K562 treated with DMSO at 1 percent for 48 hours (cell line): ENCODE measurements around the gene PLTP. TPM values are rescaled to one million over a fixed set of nuclear protein-coding genes. Genes with fewer than 3 reads are reported as not detected.

Experiments
- total RNA-seq: library from RNA; unstranded; fragments of 300-600 nt; gene quantifications from 2 replicates; pipeline ENCODE4 v1.2.3, GENCODE V29; 2022; ENCODE audit warnings: low replicate concordance; ENCODE audit errors: extremely low read depth

The PLTP gene, protein sequence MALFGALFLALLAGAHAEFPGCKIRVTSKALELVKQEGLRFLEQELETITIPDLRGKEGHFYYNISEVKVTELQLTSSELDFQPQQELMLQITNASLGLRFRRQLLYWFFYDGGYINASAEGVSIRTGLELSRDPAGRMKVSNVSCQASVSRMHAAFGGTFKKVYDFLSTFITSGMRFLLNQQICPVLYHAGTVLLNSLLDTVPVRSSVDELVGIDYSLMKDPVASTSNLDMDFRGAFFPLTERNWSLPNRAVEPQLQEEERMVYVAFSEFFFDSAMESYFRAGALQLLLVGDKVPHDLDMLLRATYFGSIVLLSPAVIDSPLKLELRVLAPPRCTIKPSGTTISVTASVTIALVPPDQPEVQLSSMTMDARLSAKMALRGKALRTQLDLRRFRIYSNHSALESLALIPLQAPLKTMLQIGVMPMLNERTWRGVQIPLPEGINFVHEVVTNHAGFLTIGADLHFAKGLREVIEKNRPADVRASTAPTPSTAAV
- total RNA-seq = not detected in 2 replicates

DNA sequence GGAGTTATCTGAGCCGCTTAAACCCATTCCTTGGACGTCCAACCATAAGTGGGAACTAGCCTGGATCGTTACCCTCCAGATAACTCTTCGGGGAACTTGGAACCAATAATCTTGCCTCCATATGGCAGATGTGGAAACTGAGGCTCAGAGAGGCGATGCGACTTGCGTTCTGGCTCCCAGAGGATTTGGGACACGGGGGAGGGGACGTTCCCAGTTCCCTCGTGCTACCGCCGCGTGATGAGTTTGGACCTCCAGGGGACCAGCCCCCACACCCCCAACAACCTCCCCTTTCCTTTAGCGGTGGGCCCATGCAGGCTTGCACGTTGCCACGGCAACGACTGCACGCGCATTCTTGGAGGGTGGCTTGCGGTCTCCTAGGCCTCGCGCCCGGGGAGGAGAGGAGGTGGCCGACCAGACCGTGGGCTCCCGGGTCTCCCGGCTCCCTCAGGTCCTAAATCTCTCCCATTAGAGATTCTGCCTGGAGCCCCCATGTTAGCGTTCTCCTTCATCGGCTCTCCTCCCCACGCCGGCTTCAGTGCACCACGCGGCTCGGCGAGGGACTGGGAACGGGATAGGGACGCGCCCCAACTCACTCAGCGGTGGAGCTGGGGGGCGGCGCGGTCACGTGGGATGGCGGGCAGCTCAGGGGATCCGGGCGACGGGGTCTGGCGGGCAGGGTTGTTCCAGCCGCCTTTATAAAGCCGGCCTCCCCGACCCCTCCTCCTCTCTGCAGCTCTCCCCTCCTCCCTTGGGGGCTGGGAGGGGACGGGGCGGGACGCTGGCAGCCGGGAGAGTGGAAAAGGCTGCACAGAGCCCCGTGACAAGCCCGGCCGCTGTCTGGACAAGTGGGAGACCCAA, at the start of gene PLTP:
Gene PLTP (minus strand): TSS at position 670 of the 858 bp plus-strand sequence. CDS start 703 bp downstream, outside the sequence.

DNA sequence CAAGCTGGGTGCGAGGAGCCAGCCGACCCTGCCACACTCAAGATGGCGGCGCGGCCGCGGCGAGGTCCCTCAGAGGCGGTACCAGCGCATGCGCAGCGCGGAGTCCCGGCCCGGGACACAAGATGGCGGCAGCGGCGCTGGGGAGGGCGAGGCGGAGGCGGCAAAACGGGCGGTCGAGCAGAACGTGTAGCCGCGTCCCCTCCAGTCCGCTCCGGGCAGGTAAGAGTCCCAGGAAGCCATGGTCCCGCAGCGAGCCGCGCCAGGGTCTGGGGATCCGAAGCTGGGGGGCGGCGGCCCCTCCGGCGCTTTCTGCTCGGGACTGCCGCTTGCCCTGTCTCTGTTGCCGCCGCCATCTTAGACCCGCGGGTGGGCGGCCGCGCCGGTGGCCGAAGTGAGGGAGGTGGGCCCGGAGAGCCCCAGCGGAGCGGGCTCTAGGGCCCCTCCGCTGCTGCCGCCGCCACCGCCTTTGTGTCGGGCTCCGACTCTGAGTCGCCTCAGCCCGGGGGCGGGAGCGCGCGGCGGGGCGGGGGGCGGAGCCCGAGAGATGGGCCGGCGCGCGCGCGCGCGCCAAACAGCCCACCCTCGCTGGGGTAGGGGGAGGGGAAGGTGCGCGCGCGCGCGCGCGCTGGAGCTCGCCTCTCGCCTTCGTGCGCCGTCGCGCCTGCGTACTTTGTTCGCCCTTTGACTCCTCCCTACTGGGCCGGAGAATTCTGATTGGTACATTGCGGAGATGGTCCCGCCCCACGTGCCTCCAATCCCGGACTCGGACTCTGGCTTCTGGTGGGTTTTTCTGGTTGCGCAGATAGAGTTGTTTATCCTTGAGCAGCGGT, 22.8 kb upstream of the PLTP start, which contains the start of gene PCIF1:
Gene PCIF1 (plus strand): TSS at position 98 of the 830 bp plus-strand sequence. CDS start 4,317 bp downstream, outside the sequence.

DNA sequence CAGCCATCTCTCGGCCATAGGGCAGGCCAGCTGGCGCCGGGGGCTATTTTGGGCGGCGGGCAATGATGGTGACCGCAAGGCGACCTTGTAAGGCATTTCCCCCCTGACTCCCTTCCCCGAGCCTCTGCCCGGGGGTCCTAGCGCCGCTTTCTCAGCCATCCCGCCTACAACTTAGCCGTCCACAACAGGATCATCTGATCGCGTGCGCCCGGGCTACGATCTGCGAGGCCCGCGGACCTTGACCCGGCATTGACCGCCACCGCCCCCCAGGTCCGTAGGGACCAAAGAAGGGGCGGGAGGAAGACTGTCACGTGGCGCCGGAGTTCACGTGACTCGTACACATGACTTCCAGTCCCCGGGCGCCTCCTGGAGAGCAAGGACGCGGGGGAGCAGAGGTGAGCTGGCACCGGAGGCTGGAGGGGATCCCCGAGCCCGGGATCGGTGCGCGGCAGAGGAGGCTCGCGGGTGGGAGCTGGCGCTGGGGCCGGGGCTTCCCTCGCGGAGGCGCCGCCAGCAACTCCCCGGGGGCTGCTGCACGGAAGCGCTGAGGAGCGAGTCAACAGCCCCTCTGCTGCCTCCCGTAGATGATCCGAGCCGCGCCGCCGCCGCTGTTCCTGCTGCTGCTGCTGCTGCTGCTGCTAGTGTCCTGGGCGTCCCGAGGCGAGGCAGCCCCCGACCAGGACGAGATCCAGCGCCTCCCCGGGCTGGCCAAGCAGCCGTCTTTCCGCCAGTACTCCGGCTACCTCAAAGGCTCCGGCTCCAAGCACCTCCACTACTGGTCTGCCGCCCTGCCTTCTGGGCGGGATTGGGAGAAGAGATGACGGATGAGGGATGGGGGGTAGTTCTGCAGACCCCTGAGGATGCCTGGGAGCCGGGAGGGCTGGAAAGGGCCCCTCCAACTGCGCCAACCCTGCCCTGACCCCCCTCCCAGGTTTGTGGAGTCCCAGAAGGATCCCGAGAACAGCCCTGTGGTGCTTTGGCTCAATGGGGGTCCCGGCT, 20.7 kb downstream of the PLTP start, which contains the start of the genes CTSA and NEURL2:
Gene CTSA (plus strand): TSS at position 351 of the 999 bp plus-strand sequence. CDS start 234 bp downstream, at position 585.
Gene NEURL2 (minus strand): TSS at position 224 of the 999 bp plus-strand sequence. CDS start 217 bp downstream, at position 7.

DNA sequence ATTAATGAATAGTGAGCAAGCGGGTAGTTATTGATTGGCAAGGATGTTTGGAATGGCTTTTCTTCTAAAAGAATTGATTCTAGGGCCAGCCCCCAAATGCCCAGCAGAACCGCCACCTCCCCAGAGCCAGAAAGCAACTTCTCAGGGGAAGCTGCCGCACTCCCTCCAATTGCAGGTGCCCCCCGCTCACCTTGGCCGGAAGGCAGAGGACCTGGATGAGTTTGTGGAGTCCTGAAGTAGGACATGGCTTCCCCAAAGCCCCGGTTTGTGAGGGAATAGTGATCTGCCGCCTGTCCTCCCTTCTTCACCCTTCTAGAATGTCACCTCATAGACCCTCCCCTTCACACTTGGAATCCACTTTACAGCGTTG, 24.6 kb downstream of the PLTP start, which contains the start of gene SPATA25:
Gene SPATA25 (minus strand): TSS at position 277 of the 370 bp plus-strand sequence. CDS start 32 bp downstream, at position 245.

DNA sequence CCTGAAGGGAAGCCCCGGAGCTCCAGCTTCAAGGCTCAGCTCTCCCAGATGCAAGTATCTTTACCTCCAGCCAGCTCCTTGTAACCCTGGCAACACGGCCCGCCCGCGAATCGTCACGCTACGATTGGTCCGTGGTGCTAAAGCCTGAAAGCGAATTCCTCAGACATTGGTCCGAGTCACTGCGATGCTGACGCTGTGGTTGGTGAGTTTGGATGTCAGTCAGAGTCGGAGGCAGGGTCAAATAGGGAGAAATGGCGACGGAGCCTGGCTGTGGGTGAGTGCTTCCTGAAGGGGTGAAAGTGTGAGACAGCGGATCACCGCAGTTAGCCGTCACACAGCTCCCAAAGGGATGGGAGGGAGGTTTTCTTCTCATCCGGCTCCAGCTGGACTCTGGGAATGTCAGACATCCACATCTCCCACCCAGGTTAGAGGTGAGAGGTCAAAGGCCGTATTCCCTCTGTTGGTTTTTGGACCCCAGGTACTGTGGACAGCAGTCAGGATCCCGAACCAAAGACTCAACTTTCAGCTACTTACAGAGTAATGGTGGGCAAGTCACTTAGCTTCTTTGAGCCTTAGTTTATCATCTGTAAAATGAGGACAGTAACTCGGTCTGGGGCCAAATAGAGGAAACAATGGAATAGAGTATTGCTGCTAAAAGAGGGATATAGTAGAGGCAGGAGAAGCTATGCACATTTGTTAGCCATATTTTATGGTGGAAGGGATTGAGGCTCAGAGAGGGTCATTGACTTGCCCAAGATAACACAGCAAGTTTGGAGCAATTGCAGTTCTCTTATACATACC, 30.8 kb downstream of the PLTP start, which contains the start of gene ZSWIM1:
Gene ZSWIM1 (plus strand): TSS at position 240 of the 801 bp plus-strand sequence. CDS start 1,366 bp downstream, outside the sequence.

DNA sequence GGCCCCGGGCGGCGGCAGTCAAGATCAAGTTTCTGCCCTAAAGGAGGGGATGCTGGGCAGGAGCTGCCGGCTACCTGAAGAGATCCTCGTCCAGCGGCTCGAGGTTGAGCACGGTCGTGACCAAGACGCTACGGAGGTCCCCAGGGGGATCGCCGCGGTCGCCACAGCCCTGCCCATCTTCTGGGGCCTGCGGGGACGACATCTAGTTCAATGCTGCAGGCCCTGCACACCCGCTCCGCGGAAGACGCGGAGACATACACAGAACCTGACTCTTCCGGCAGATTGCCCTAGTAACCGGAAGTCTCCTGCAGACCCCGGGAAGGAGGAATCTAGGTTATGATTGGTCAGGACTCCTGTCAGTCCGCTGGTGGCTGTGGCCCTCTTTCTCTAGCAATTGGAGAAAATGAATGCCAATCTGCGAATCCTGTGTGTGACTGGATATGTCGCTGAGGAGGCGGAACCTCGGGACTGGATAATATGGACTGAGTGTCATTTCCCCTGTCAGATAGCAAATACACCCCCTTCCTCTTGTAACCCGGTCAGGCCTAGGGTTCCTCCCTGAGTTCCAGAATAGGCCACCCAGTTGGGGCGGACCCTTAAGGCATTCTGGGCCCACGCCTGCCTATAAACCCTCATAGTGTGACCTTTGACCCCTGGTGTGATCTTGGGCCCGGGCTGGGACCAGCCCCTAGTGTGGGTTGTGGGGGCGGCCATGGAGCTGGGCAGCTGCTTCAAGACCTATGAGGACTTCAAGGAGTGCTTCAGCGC, 54.7 kb downstream of the PLTP start, which contains the start of the genes ACOT8 and ZSWIM3:
Gene ACOT8 (minus strand): TSS at position 279 of the 768 bp plus-strand sequence. CDS start 77 bp downstream, at position 202.
Gene ZSWIM3 (plus strand): TSS at position 501 of the 768 bp plus-strand sequence. CDS start 212 bp downstream, at position 713.

Other genes with a start within 250 kb of the PLTP start
- not detected in 2 replicates for gene WFDC11, start 241.9 kb downstream of the PLTP start, total RNA-seq
- gene WFDC13, start 210.1 kb downstream of the PLTP start, total RNA-seq = not detected in 2 replicates
- gene WFDC10B, start 207.1 kb downstream of the PLTP start, total RNA-seq = not detected in 2 replicates
- not detected in 2 replicates for gene SPINT4, start 189.8 kb downstream of the PLTP start, total RNA-seq
- not detected in 2 replicates for gene WFDC3, start 120.3 kb downstream of the PLTP start, total RNA-seq
- gene DNTTIP1, start 120.2 kb downstream of the PLTP start, total RNA-seq = not detected in 2 replicates
- not detected in 2 replicates for gene UBE2C, start 99.5 kb downstream of the PLTP start, total RNA-seq
- not detected in 2 replicates for gene TNNC2, start 84.8 kb downstream of the PLTP start, total RNA-seq
- not detected in 2 replicates for gene SNX21, start 78.4 kb downstream of the PLTP start, total RNA-seq
- gene ACOT8, start 54.8 kb downstream of the PLTP start, total RNA-seq = not detected in 2 replicates
- not detected in 2 replicates for gene ZSWIM3, start 54.5 kb downstream of the PLTP start, total RNA-seq
- not detected in 2 replicates for gene ZSWIM1, start 30.9 kb downstream of the PLTP start, total RNA-seq
- gene SPATA25, start 24.5 kb downstream of the PLTP start, total RNA-seq = not detected in 2 replicates
- gene NEURL2, start 20.9 kb downstream of the PLTP start, total RNA-seq = not detected in 2 replicates
- gene CTSA, start 20.8 kb downstream of the PLTP start, total RNA-seq = not detected in 2 replicates
- not detected in 2 replicates for gene PCIF1, start 22.5 kb upstream of the PLTP start, total RNA-seq
- gene ZNF335, start 60.0 kb upstream of the PLTP start, total RNA-seq = not detected in 2 replicates
- not detected in 2 replicates for gene MMP9, start 96.8 kb upstream of the PLTP start, total RNA-seq
- gene SLC12A5, start 117.1 kb upstream of the PLTP start, total RNA-seq = not detected in 2 replicates
- not detected in 2 replicates for gene NCOA5, start 177.8 kb upstream of the PLTP start, total RNA-seq
- gene CD40, start 206.2 kb upstream of the PLTP start, total RNA-seq = not detected in 2 replicates